Stimulated activated CD4-positive, alpha-beta T cell treated with anti-CD3 and anti-CD28 coated beads, Interleukin-4, amount 100 ng/mL, for 4 hours (primary cell): Measurements from ENCODE around the gene GPX6.
"Not testable (repeated sequence)": the region's sequence is repeated elsewhere in the genome, so short reads cannot be mapped to it uniquely, and the experiment has no call there.

ENCODE experiments used
- DNase-seq, 2 experiments: peaks; one replicate each; pipeline ENCODE4 v3.0.0-alpha.2; 2020

The GPX6 gene

DNA sequence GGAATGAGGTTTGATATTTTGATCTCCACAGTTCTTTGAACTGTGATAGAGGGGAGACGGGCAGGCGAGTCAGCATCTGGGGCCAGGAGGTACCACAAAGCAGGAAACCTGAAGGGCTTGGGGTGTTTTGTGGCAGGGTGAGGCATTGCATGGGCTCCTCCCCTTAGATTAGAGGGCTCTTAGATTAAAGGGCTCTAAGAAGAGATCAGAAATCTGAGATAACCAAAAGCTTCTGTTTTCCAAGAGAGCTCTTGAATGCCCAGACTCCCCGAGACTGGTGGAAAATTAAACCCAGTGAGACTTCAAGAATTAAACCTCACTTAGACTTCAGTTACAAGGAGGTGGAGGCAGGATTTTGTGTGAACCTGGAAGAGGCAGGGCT, 7.6 kb upstream of the GPX6 start:
- DNase-seq = peak in 1 of 2 experiments; percentile 25

DNA sequence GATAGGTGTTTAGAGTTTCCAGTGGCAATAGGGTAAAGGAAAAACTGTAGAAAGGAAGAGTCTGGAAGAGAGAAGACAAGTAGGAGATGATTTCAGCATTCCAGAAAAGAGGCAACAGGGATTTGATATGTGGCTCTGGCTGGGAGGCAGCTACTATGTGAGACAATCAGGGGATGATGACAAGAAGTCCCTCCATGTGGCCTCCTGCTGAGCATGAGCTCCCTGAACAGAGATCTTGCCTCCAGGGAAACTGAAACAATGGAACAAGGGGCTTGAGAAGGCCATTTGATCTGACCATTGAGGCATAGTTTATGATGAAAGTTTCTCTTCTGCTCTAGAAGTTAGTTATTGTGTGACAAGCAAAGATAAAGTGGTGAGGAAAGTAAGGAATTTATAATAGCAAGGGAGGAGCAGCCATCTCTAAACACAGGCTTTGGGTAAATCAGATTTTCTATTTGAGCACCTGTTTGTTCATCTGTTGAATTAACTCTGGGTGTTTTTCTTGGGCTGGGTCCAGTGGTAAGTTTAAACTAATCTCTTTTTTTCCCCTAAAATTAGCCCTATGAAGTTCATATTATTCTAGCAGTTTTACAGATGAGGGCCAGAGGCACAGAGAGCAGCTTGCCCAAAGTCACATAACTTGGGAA, 7.1 kb upstream of the GPX6 start:
- no peak for DNase-seq

DNA sequence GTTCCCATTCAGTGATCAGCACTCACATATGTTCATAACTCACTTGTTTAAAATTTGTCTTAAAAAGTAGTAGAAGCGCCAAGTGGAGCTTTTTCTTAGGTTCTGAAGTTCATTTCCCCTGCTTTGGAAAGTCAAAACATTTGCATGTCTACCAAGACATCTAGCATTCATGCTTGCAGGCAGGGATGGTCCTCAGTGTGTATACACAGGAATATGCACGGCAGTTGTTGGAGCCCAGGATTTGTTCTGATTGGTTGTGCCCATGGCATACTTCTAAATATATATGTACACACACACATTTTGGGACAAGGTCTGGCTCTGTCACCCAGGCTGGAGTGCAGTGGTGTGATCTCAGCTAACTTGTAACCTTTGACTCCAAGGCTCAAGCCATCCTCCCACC, 2.4 kb upstream of the GPX6 start:
- no peak for DNase-seq

DNA sequence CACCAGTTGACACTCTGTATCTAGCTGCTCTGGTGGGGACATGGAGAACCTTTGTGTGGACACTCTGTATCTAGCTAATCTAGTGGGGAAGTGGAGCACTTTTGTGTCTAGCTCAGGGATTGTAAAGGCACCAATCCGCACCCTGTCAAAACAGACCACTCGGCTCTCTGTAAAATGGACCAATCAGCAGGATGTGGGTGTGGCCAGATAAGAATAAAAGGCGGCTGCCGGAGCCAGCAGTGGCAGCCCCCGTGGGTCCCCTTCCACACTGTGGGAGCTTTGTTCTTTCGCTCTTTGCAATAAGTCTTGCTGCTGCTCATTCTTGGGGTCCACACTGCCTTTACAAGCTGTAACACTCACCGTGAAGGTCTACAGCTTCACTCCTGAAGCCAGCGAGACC, 3.2 kb downstream of the GPX6 start:
- DNase-seq = not testable (repeated sequence)

DNA sequence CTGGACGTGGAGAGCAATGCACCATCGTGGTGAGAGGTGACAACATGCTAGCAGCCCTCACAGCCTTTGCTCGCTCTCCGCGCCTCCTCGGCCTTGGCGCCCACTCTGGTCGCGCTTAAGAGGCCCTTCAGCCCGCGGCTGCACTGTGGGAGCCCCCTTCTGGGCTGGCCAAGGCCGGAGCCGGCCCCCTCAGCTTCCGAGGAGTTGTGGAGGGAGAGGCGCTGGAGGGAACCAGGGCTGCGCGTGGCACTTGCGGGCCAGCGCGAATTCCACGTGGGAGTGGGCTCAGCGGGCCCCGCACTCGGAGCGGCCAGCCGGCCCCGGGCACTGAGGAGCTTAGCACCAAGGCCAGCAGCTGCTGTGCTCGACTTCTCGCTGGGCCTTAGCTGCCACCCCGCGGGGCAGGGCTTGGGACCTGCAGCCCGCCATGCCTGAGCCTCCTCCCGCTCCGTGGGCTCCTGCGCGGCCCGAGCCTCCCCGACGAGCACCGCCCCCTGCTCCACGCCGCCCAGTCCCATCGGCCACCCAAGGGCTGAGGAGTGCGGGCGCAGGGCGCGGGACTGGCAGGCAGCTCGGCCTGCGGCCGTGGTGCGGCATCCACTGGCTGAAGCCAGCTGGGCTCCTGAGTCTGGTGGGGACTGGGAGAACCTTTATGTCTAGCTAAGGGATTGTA, 3.8 kb downstream of the GPX6 start:
- no peak for DNase-seq

GRCh38 chr6:28506807-28507475, 8.7 kb downstream of the GPX6 start:
- DNase-seq = no peak

- DNase-seq = no peak
Observed at GRCh38 chr6:28505733-28506132, 9.9 kb downstream of the GPX6 start.

DNA sequence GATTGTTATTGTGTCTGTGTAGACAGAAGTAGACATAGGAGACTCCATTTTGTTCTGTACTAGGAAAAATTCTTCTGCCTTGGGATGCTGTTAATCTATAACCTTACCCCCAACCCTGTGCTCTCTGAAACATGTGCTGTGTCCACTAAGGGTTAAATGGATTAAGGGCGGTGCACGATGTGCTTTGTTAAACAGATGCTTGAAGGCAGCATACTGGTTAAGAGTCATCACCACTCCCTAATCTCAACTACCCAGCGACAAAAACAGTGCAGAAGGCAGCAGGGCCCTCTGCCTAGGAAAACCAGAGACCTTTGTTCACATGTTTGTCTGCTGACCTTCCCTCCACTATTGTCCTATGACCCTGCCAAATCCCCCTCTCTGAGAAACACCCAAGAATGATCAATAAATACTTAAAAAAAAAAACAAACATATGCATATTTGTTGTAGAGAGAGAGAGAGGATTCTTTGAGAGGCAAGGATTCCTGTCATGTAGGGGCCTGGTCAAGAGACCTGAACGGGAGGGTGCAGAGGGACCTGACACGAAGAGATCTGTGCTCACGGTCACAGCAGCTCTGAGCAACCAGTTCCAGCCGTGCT, 12.8 kb downstream of the GPX6 start:
- not testable (repeated sequence) for DNase-seq

DNA sequence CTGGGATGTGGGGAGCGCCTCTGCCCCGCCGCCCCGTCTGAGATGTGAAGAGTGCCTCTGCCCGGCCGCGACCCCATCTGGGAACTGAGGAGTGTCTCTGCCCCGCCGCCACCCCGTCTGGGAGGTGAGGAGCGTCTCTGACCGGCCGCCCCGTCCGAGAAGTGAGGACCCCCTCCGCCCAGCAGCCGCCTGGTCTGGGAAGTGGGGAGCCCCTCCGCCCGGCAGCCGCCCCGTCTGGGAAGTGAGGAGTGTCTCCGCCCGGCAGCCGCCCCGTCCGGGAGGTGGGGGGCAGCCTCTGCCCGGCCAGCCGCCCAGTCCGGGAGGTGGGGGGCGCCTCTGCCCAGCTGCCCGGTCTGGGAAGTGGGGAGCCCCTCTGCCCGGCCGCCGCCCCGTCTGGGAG, 13.5 kb downstream of the GPX6 start:
- not testable (repeated sequence) for DNase-seq

DNA sequence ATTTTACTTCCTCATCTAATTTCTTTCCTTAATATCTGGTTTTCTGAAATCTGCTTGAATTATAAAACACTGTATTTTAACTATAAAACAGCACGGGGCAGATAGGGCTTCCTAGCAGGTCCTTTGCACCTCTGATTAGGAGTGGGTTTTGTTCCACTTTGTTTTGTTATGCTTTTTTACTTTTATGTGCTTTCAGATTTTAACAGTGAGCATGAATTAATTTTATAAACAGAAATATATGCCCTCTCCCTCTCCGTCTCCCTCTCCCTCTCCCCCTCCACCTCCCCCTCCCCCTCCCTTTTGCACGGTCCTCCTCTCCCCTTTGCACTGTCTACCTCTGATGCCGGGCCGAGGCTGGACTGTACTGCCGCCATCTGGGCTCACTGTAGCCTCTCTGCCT, 14.3 kb downstream of the GPX6 start:
- DNase-seq = no peak

DNA sequence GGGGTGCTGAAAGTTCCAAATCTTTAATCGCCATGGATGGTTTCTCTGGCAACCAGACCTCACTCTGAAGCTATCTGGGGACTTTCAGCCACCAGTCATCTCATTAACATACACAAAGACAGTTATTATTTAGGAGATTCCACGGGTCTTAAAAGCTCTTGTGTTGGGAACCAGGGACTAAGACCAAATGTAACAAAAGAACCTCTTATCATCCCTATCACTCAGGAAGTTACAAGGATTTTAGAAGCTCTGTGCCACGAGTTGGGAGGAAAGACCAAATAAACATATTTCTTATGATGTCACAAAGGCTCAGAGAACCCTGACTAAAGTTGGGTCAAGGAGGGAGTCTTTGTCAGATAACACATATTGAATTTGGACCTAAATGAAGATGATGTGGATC, 17.7 kb downstream of the GPX6 start:
- DNase-seq = no peak

GRCh38 chr6:28497306-28497705, 18.3 kb downstream of the GPX6 start:
- no peak for DNase-seq

DNA sequence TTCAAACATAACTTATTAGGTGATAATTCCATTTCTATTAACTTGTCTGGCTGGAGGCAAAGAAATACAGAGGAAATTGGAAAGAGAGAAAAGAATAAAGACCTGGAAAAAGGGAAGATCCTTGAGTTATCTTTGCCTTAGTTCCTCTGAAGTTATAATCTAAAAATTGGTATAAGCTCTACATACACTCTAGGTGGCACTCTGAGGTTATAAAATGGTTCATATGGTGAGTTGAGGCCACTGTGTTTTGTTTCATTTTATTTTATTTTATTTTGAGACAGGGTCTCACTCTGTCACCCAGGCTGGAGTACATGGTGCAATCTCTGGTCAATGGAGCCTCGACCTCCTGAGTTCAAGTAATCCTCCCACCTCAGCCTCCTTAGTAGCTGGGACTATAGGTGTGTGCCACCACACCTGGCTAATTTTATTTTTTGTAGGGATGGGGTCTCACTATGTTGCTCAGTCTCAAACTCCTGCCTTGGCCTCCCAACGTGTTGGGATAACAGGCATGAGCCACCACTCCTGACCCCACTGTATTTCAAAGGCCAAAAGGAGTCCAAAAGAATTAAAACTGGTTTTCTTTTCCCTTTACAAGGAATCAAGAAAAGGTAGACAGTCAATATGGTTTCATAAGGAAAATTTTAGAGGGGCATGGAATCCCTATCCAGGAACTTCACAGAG, 19.4 kb downstream of the GPX6 start:
- DNase-seq = no peak

- DNase-seq = no peak
Observed at GRCh38 chr6:28491984-28492317, 23.6 kb downstream of the GPX6 start.

- no peak for DNase-seq
Observed at GRCh38 chr6:28490205-28490890, 25.2 kb downstream of the GPX6 start.

- DNase-seq = peak; percentile 33 to 40
Observed at GRCh38 chr6:28489366-28490204, 26.0 kb downstream of the GPX6 start.

GRCh38 chr6:28488916-28489365, 26.7 kb downstream of the GPX6 start:
- peak; percentile 15 to 18 for DNase-seq

DNA sequence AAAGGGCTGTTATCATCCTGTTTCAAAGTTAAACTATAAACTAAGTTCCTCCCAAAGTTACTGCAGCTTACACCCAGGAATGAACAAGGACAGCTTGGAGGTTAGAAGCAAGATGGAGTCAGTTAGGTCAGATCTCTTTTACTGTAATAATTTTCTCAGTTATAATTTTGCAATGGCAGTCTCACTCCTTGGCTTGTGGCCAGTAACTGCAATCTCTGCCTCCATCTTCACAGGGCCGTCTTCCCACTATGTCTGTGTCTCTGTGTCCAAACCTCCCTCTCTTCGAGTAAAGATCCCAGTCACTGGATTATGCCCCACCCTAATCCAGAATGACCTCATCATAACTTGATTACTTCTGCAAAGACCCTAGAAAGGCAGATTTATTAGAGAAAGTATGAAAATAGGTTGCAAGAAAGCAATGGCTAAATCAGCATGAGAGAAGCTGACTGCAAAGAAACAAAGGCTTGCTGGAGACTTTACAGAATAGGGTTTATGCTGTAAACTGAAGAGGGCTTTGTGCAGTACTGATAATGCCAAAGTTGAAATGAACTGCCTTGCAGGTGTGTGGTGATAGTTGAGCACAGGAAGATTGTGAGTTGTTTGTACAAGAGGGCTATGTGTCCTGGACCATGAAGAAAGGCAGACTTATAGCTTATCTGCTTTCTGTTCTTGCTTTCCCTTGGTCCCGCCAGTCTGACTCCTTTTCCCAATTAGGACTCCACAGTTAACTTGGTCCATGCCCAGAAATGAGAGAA, 28.4 kb downstream of the GPX6 start:
- DNase-seq = no peak

GRCh38 chr6:28486533-28486932, 29.1 kb downstream of the GPX6 start:
- DNase-seq = no peak

DNA sequence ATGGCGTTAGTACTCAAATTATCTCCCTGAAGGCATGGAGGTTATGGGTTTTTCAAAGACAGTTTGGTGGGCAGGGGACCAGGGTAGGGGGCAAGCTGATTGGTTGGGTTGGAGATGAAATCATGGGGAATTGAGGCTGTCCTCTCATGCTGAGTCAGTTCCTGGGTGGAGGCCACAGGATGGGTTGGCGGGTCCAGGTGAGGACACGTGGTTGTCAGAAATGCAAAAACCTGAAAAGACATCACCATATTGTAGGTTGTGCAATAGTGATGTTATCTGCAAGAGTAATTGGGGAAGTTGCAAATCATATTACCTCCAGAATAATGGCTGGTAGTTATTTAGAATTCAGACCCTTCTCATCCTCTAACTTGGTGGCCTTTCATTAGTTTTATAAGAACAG, 30.1 kb downstream of the GPX6 start:
- no peak for DNase-seq
